Limb (tissue), 2 donors: ENCODE results near the gene CCAR1.
"Not testable (repeated sequence)": the region's sequence is repeated elsewhere in the genome, so short reads cannot be mapped to it uniquely, and the experiment has no call there.

ENCODE experiments used
- DNase-seq, 2 donors: peaks; one replicate each; pipeline ENCODE4 v3.0.0-alpha.2; 2016; ENCODE audit errors: extremely low spot score in 2 of 2

CCAR1 gene

GRCh38 chr10:68759967-68760366, 38.9 kb downstream of the CCAR1 start:
- DNase-seq: no peak

- not testable (repeated sequence) for DNase-seq
Observed at GRCh38 chr10:68767407-68767806, 46.4 kb downstream of the CCAR1 start.

- DNase-seq: no peak
Observed at GRCh38 chr10:68781613-68782574, 60.9 kb downstream of the CCAR1 start.

- no peak for DNase-seq
Observed at GRCh38 chr10:68784476-68784875, 63.4 kb downstream of the CCAR1 start.

GRCh38 chr10:68787813-68788212, 66.8 kb downstream of the CCAR1 start:
- DNase-seq: no peak

GRCh38 chr10:68790476-68790875, 69.4 kb downstream of the CCAR1 start:
- DNase-seq: no peak

GRCh38 chr10:68792115-68792514, 71.1 kb downstream of the CCAR1 start:
- no peak for DNase-seq

- no peak for DNase-seq
Observed at GRCh38 chr10:68795886-68796532, 75.0 kb downstream of the CCAR1 start.

GRCh38 chr10:68796605-68797004, 75.6 kb downstream of the CCAR1 start:
- DNase-seq: no peak

GRCh38 chr10:68800211-68800610, 79.2 kb downstream of the CCAR1 start:
- no peak for DNase-seq

- DNase-seq: no peak
Observed at GRCh38 chr10:68804692-68805091, 83.7 kb downstream of the CCAR1 start.

GRCh38 chr10:68810830-68811229, 89.8 kb downstream of the CCAR1 start:
- not testable (repeated sequence) for DNase-seq

GRCh38 chr10:68811314-68812009, 90.4 kb downstream of the CCAR1 start:
- no peak for DNase-seq

GRCh38 chr10:68812420-68812819, 91.4 kb downstream of the CCAR1 start:
- DNase-seq: no peak

GRCh38 chr10:68813559-68813958, 92.5 kb downstream of the CCAR1 start:
- DNase-seq: no peak

GRCh38 chr10:68816796-68817412, 95.9 kb downstream of the CCAR1 start:
- DNase-seq: no peak

- not testable (repeated sequence) for DNase-seq
Observed at GRCh38 chr10:68820359-68820758, 99.3 kb downstream of the CCAR1 start.

GRCh38 chr10:68822626-68823025, 101.6 kb downstream of the CCAR1 start:
- not testable (repeated sequence) for DNase-seq

GRCh38 chr10:68826764-68827591, 105.9 kb downstream of the CCAR1 start, which contains the start of gene STOX1:
Gene STOX1, plus strand, starts transcription at chr10:68827531. Its CDS starts 93 bp downstream, at chr10:68827624.
- peak; percentile 61 to 85 for DNase-seq

GRCh38 chr10:68827592-68827959, 106.5 kb downstream of the CCAR1 start:
- not testable (repeated sequence) for DNase-seq
